Measurements from ENCODE around the gene CTNND2. TPM values are rescaled to one million over a fixed set of nuclear protein-coding genes. Genes with fewer than 3 reads are reported as not detected.

CTNND2 gene
- total and polyA plus RNA-seq, 9 of the 15 experiments (the other 6 are each of a cell fraction or from before 2014, with no cell fraction given): 0.03 to 0.35 TPM; not detected in 7

DNA sequence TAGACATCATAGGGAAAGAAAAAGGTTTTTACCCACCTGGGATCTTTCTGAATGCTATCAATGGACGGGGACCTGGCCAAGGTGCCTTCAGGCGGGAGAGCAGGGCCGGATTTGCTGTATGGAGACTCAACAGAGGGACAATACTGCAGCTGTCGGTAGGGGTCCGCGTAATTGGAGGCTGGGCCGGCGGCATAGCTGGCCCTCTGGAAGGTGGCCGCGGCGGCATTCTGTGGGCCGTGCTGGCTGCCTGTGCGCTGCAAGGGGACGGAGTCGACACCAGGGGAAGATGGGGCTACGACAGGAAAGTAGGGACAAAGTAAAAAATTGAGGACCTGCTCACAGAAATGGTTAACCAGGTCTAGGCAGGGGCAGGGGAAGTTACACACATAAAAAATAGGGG, 557.9 kb downstream of the CTNND2 start (continued):
- no peak for TF ChIP-seq KLF6 (CRISPR knock-in tag; IDR thresholded peaks at IDR 0.05; ENCODE audit: borderline replicate concordance)
- no peak for TF ChIP-seq SMAD4 (CRISPR knock-in tag; conservative IDR thresholded peaks at IDR 0.05)
- TF ChIP-seq ZKSCAN8 (CRISPR knock-in tag; IDR thresholded peaks at IDR 0.05): no peak
- no peak for TF ChIP-seq CSDE1 (IDR thresholded peaks at IDR 0.05)
- no peak for TF ChIP-seq FOXM1 (IDR thresholded peaks at IDR 0.05; ENCODE audit: low read depth)
- no peak for TF ChIP-seq FOXM1 (CRISPR knock-in tag; IDR thresholded peaks at IDR 0.05; ENCODE audit: low read depth)
- TF ChIP-seq JUNB (CRISPR knock-in tag; conservative IDR thresholded peaks at IDR 0.05): no peak
- no peak for TF ChIP-seq HMGN3 (IDR thresholded peaks at IDR 0.05; ENCODE audit: borderline replicate concordance, extremely low read depth, insufficient read length, low read depth, low read length)

DNA sequence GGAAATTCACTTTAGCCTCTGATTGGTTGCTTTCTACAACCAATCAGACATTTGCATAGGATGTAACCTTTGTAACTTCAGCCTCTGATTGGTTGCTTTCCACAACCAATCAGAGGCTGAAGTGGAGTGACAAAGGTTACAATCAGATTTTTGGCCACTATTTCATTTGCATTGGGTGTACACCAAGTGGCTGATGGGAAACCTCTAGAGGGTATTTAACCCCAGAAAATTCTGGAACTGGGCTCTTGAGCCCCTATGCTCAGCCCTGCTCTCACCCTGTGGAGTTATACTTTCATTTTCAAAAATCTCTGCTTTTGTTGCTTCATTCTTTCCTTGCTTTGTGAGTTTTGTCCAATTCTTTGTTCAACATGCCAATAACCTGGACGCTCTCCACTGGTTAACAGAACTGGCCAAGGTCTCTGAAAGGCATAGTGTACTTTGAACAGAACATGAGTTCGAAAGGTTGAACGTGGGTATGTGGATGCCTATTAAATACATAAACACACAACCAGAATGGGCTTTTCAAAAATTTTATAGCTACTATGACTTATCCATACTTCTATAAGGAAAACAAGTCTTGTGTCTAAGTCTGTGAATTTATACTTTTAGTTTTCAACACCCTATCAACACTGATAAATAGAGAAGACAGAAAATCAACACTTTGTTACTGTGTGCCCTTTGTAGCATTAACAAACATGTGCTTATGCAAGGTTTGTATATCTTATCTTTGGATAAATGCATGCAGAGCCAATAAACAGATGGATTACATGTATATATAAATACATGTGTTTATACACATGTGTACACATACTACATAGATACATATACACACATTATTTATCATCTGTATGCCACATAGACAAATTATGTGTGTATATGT, 568.1 kb downstream of the CTNND2 start:
- ChIA-PET CTCF (ENCODE audit: low intra/inter-chr PET ratio) (no interaction called here), POLR2A (no interaction called here)
- H4K20me1 ChIP-seq (replicated peaks; ENCODE audit: control insufficient read depth, insufficient read depth, low read length): no peaks in the 10 kb centered on the region
- no peak overlapping the region for H3K27ac ChIP-seq (ENCODE audit: extremely low read depth, low read depth, low read length)
- in situ Hi-C loops (cut with MboI): no loop called here
- H3K4me1 ChIP-seq (replicated peaks in 1 of 2; ENCODE audit: control insufficient read depth in 2 of 2, insufficient read depth in 2 of 2, low read length in 2 of 2): no peaks in the 10 kb centered on the region
- 0% methylated on average over 3 of the region's 3 CpGs for WGBS (ENCODE audit: insufficient coverage, low coverage, missing lambda C conversion rate)
- H2AFZ ChIP-seq (ENCODE audit: low read depth, low read length): no peak overlapping the region
- no peaks in the 10 kb centered on the region for H3K9me1 ChIP-seq (ENCODE audit: control insufficient read depth, insufficient read depth, low read length)
- H3K27me3 ChIP-seq (ENCODE audit: control insufficient read depth in 2 of 2, insufficient read depth in 2 of 2, low read length in 2 of 2): no peaks in the 10 kb centered on the region
- DNase-seq (ENCODE audit: extremely low read depth in 1 of 4, low spot score in 3 of 4) (no peak), FAIRE-seq (no peak), ATAC-seq (no peak)
- H3K4me2 ChIP-seq (ENCODE audit: insufficient read depth, low read length): no peak overlapping the region
- H3K9ac ChIP-seq (ENCODE audit: insufficient read depth in 1 of 2, low read depth in 2 of 2, low read length in 2 of 2): no peak overlapping the region
- no peaks in the 10 kb centered on the region for H3K36me3 ChIP-seq (ENCODE audit: control insufficient read depth, insufficient read depth, low read length)
- H3K79me2 ChIP-seq (ENCODE audit: control insufficient read depth, insufficient read depth, low read length): no peaks in the 10 kb centered on the region
- intact Hi-C loops (cut with micrococcal nuclease): no loop called here
- no TSS peak for BruUV-seq (replicated peaks)
- no peak overlapping the region for H3K4me3 ChIP-seq
- no peaks in the 10 kb centered on the region for H3K9me3 ChIP-seq (replicated peaks; ENCODE audit: control insufficient read depth, insufficient read depth, low read depth, low read length)
- TF ChIP-seq MTA1 (IDR thresholded peaks at IDR 0.05; ENCODE audit: borderline replicate concordance): no peak
- TF ChIP-seq KDM1A (IDR thresholded peaks at IDR 0.05): no peak
- no peak for TF ChIP-seq ARID1B (IDR thresholded peaks at IDR 0.05)
- no peak for TF ChIP-seq ARHGAP35 (IDR thresholded peaks at IDR 0.05; ENCODE audit: partially characterized antibody)
- TF ChIP-seq MXI1 (IDR thresholded peaks at IDR 0.05; ENCODE audit: low read depth, low read length): no peak
- TF ChIP-seq, protein P1, sequence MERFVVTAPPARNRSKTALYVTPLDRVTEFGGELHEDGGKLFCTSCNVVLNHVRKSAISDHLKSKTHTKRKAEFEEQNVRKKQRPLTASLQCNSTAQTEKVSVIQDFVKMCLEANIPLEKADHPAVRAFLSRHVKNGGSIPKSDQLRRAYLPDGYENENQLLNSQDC (CRISPR knock-in tag; IDR thresholded peaks at IDR 0.05): no peak
- TF ChIP-seq, protein P2, sequence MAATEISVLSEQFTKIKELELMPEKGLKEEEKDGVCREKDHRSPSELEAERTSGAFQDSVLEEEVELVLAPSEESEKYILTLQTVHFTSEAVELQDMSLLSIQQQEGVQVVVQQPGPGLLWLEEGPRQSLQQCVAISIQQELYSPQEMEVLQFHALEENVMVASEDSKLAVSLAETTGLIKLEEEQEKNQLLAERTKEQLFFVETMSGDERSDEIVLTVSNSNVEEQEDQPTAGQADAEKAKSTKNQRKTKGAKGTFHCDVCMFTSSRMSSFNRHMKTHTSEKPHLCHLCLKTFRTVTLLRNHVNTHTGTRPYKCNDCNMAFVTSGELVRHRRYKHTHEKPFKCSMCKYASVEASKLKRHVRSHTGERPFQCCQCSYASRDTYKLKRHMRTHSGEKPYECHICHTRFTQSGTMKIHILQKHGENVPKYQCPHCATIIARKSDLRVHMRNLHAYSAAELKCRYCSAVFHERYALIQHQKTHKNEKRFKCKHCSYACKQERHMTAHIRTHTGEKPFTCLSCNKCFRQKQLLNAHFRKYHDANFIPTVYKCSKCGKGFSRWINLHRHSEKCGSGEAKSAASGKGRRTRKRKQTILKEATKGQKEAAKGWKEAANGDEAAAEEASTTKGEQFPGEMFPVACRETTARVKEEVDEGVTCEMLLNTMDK (IDR thresholded peaks at IDR 0.05; ENCODE audit: borderline replicate concordance, insufficient read depth, low read depth, low read length, poor library complexity, severe bottlenecking): no peak

Data from K562 (cell line).